NCI-H2107 treated with DMSO at 0.1 percent for 48 hours (cell line): Measurements from ENCODE around the gene VASP.
A peak's percentile ranks its signal among the peaks of the same experiment; 100 is the strongest.

ENCODE experiments used
- DNase-seq: peaks from one replicate; lab custom pipeline; 2025; ENCODE audit not compliant: unreplicated experiment; lab: John Stamatoyannopoulos, UW

The VASP gene

GRCh38 chr19:45514376-45515051 lies 7.2 kb downstream of the VASP start:
- DNase-seq: no peak

GRCh38 chr19:45515081-45515624 lies 7.9 kb downstream of the VASP start:
- DNase-seq: no peak

DNA sequence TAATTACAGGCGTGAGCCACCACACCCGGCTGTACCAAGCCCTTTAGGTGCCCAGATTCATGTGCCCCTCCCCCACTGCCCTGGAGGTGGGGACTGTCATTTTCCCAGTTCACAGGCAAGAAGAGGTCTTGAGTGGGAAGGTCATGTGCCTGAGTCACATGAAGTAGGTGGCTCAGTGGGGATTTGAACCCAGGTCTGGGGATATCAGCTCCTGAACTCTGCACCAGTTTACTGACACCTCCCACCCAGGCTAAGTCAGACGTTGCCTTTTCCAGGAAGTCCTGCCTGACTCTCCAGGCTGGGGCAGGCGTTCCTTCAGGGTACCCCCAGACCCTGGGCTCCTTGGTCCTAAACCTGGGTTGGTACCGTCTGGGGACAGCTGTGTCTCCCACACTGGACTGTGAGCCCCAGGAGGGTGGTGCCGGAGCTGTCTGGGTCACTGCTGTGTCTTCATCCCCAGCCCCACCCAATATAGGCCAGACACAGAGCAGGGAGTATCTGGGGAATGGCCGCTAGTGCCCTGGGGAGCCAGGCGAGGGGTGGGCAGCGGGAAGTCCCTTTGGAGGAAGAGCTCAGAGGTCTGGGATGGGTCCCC lies 8.6 kb downstream of the VASP start:
- no peak for DNase-seq

DNA sequence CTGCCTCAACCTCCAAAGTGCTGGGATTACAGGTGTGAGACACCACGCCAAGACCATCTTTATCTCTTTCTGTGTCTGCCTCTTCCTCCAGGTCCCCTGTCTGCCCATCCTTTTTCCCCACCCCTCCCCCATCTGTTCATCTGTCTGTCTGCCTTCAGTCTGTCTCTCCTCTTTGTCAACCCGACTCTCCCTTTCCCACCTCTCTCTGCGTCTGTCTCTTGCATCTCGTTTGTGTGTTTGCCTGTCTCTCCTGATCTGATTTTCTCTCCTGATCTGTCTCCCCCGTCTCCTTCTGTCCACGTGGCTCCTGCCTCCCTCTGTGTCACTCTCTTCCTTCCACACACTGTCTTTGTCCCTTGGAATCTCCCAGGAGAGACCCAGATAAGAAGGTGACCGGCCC lies 10.0 kb downstream of the VASP start:
- DNase-seq: no peak

DNA sequence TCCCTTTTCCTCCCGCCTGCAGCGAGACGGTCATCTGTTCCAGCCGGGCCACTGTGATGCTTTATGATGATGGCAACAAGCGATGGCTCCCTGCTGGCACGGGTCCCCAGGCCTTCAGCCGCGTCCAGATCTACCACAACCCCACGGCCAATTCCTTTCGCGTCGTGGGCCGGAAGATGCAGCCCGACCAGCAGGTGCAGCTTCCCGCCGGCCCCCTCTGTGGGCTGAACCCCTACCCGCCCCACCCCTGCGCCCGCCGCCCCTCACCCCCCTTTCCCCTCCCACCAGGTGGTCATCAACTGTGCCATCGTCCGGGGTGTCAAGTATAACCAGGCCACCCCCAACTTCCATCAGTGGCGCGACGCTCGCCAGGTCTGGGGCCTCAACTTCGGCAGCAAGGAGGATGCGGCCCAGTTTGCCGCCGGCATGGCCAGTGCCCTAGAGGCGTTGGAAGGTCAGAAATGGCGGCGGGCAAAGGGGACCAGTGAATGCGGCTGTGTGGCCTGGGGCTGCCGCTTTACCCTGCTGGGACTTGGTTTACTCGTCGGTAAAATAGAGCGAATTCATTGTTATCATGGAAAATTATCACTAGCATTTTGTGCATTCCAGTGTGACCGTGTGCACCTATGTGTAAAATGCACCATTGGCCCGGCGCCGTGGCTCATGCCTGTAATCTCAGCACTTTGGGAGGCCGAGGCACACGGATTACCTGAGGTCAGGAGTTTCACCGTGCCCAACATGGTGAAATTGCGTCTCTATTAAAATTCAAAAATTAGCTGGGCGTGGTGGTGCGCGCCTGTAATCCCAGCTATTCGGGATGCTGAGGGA lies 10.6 kb downstream of the VASP start:
- no peak for DNase-seq

- DNase-seq: no peak
Observed at GRCh38 chr19:45518469-45518826, 11.2 kb downstream of the VASP start.

DNA sequence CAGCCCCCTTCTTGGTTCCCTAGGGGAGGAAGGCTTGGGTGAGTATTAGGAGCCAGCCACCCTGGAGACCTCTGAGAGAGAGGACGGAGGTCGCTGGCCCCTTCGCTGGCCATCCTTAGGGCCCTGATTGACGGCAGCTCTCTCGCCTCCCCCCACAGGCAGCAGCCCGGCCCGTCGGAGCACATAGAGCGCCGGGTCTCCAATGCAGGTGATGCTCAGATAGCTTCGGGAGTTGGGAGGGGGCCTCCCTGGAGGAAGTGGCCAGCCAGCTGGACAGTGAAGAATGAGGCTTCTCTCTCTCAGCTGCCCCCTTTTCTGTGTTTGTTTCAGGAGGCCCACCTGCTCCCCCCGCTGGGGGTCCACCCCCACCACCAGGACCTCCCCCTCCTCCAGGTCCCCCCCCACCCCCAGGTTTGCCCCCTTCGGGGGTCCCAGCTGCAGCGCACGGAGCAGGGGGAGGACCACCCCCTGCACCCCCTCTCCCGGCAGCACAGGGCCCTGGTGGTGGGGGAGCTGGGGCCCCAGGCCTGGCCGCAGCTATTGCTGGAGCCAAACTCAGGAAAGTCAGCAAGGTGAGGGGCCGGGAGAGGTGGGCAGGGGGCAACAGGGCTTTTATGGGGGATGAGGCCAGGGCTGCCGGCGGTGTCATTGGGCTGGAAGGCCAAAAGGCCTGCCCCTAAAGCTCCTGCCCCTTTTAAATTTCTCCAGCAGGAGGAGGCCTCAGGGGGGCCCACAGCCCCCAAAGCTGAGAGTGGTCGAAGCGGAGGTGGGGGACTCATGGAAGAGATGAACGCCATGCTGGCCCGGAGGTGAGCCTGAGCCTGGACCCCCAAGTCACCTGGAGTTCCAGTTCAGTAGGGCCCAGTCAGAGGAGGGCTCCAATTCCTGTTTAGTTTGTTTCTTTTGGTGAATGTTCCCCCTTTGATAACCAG lies 15.0 kb downstream of the VASP start:
- no peak for DNase-seq

DNA sequence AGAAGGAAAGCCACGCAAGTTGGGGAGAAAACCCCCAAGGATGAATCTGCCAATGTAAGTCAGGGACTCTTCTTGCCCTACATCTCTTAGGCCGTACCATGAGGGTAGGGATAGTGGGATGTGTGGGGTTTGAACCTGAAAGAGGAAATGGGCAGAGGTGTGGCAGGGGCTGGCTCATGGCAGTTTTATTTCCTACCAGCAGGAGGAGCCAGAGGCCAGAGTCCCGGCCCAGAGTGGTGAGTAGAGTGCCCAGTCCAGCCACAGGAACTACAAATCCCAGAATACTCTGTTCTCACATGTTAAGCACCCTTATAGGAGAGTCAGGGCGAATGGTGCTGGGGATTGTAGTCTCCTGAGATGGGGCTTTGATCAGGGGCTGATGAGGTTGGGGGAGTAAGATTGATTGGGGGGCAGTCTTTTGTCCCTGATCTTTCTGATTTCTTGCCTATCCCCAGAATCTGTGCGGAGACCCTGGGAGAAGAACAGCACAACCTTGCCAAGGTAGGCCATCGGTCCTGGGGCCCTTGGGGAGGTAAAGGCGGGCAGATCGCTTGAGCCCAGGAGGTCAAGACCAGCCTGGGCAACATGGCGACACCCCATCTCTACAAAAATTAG lies 16.5 kb downstream of the VASP start:
- DNase-seq: peak; percentile 73

- DNase-seq: no peak
Observed at GRCh38 chr19:45524575-45525129, 17.4 kb downstream of the VASP start.

DNA sequence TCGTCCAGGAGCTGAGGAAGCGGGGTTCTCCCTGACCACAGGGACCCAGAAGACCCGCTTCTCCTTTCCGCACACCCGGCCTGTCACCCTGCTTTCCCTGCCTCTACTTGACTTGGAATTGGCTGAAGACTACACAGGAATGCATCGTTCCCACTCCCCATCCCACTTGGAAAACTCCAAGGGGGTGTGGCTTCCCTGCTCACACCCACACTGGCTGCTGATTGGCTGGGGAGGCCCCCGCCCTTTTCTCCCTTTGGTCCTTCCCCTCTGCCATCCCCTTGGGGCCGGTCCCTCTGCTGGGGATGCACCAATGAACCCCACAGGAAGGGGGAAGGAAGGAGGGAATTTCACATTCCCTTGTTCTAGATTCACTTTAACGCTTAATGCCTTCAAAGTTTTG lies 18.9 kb downstream of the VASP start:
- no peak for DNase-seq

- DNase-seq: no peak
Observed at GRCh38 chr19:45526971-45527370, 19.7 kb downstream of the VASP start.

GRCh38 chr19:45527731-45528130 lies 20.5 kb downstream of the VASP start:
- DNase-seq: no peak

DNA sequence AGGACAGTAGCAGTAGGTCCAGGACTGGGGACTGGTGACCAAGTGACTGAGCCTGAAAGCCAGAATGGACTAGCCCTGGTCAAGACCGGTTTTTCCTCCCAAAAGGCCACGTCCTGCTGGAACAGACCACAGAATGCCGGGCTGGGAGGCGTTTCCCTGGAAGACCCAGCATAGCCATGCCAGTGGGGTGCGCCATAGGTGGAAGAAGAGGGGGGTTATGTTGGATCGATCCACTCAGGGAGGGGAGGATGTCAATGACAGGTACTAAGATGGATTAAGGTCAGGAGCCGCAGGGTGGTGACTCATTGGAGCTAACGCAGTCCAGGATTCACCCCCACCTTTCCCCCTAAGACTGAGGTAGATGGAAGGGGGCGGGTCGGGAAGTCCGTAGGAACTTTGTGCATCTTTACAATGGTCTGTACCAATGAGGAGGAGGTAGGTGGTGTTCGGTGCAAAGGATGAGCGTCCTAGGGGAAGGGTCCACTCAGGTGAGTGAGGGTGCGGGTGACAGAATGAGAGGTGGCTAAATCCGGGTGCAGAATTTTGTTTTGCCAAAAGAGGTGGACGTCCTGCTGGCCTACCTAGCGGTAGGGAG lies 21.0 kb downstream of the VASP start:
- no peak for DNase-seq

GRCh38 chr19:45528744-45529419 lies 21.6 kb downstream of the VASP start:
- peak; percentile 28 for DNase-seq

DNA sequence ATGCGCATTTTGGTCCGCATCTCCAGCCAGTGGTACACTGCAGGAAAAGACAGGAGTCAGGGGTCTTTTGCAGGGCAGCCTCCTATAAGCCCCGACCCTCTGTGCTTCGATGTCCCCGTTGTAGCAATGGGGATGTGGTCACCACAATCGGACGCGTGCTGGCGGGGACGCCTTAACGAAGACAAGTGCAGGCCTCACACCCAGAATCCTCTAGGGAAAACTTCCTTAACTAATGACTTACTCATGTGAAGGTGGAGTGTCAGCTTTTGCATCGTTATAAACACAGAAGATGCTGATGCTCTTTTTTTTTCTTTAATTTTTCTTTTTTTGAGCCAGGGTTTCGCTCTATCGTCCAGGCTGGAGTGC lies 22.1 kb downstream of the VASP start:
- DNase-seq: no peak

DNA sequence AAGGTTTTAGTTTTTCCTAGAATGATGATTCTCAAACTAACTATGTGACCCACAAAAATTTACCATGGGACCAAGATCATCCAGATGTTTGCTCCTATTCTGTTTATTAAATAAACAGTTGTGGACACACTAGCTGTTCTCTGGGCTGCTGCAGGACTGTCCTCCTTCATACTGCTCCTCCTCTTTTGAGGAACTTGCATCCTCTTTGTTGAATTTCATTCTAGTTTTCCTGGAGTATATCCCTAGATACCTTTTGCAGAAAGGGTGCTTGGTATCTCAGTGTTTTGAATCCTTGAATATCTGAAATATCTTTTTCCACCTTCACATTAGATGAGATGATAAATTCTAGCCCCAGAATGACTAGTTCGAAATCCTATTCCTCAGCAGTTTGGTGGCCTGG lies 24.1 kb downstream of the VASP start:
- DNase-seq: no peak

GRCh38 chr19:45539459-45539858 lies 32.2 kb downstream of the VASP start:
- DNase-seq: no peak

DNA sequence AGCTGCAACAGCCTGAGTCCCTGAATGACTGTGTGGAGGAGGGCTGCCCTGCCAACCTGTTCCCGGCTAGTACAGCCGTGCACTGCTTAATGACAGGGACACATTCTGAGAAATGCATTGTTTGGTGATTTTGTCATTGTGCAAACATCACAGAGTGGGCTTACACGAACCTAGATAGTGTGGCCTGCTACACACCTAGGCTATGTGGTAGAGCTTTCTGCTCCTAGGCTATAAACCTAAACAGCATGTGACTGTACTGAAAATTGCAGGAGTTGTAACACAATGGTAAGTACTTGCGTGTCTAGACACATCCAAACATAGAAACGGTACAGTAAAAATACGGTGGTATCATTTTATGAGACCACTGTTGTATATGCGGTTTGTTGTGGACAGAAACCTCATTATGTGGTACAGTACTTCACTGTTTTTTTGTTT lies 35.0 kb downstream of the VASP start:
- peak; percentile 29 for DNase-seq

DNA sequence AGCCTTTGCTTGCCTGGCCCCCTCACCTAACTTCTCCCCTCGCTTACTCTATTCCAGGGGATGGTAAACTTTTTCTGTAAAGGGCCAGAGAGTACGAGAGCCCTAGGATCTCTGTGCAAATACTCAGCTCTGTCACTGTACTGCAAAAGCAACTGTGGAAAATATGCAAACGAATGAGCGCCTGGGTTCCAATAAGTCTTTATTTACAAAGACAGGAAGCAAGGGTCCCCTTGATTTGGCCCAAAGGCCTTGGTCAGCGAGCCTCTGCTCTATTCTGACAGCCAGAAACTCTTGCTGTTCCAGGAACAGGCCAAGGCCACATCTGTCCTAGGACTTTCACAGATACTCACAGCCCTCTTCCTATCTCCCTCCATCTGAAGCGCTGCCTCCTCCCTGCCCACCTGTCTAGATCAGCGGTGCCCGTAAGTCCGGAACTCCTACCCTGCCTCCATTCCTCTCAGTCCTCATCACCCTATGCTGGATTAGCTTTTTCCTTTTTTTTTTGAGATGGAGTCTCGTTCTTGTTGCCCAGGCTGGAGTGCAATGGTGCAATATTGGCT lies 40.0 kb downstream of the VASP start:
- no peak for DNase-seq
